Neutrophil (primary cell): ENCODE results near the gene TBC1D10A.

Experiments
- H3K27ac ChIP-seq: fragments of 200-600 bp; sonication (generic); 2 replicates; pipeline ENCODE4 v1.5.1; 2016; ENCODE audit warnings: mild to moderate bottlenecking, moderate library complexity
- H3K27me3 ChIP-seq: fragments of 200-600 bp; sonication (generic); 2 replicates; pipeline ENCODE4 v1.6.0; 2016; ENCODE audit warnings: mild to moderate bottlenecking
- H3K36me3 ChIP-seq: fragments of 200-600 bp; sonication (generic); 2 replicates; pipeline ENCODE4 v1.5.1; 2017
- H3K4me1 ChIP-seq, 2 experiments: fragments of 200-600 bp in 1 of 2; sonication (generic) in 1 of 2; 1 replicate in 1 of 2; 2 replicates in 1 of 2; pipeline versions ENCODE4 v1.5.1 to v1.6.1; 2013 to 2016; ENCODE audit warnings: low read depth in 1 of 2, low read length in 1 of 2, mild to moderate bottlenecking in 1 of 2, moderate library complexity in 1 of 2; ENCODE audit not compliant: control insufficient read depth in 1 of 2, insufficient read depth in 1 of 2
- H3K4me3 ChIP-seq, 2 experiments: fragments of 200-600 bp in 1 of 2; sonication (generic) in 1 of 2; 1 replicate in 1 of 2; 2 replicates in 1 of 2; pipeline ENCODE4 v1.5.1; 2013 to 2016; ENCODE audit warnings: low read depth in 1 of 2, low read length in 1 of 2, mild to moderate bottlenecking in 1 of 2, moderate library complexity in 1 of 2
- H3K9me3 ChIP-seq: fragments of 200-600 bp; sonication (generic); 2 replicates; pipeline ENCODE4 v1.5.1; 2016
- CTCF ChIP-seq: fragments of 200-600 bp; sonication (generic); IDR thresholded peaks from 2 replicates; pipeline ENCODE4 v1.5.1; 2016; ENCODE audit warnings: antibody characterized with exemption

TBC1D10A gene

GRCh38 chr22:30289141-30289979 is 37.4 kb downstream of the TBC1D10A start, which contains the start of gene CASTOR1:
Gene CASTOR1 (minus strand): TSS chr22:30289505. CDS start chr22:30289497, 8 bp downstream.
- Histone ChIP-seq H3K27ac (peak within 1 kb of the TSS; percentile 78), H3K36me3 (peaks cover 40% of the 10 kb centered on the region), H3K27me3 (no peaks in the 10 kb centered on the region), H3K4me1 (peaks cover 29 to 39% of the 10 kb centered on the region in 2 experiments), H3K4me3 (peak within 1 kb of the TSS; percentile 78 to 94), H3K9me3 (no peaks in the 10 kb centered on the region)
- TF ChIP-seq CTCF = peak; percentile 53

- Histone ChIP-seq H3K4me3 (peak overlapping the region; percentile 78 to 94), H3K27me3 (no peaks in the 10 kb centered on the region), H3K36me3 (peaks cover 32% of the 10 kb centered on the region), H3K4me1 (peaks cover 30 to 39% of the 10 kb centered on the region in 2 experiments), H3K9me3 (no peaks in the 10 kb centered on the region), H3K27ac (peak overlapping the region; percentile 78)
- TF ChIP-seq CTCF = no peak
These were observed 38.2 kb downstream of the TBC1D10A start for GRCh38 chr22:30288419-30289140.

GRCh38 chr22:30287648-30288418 is 38.9 kb downstream of the TBC1D10A start:
- Histone ChIP-seq H3K27me3 (no peaks in the 10 kb centered on the region), H3K27ac (peak overlapping the region; percentile 78), H3K4me3 (peak overlapping the region; percentile 78 to 94), H3K4me1 (peaks cover 38 to 46% of the 10 kb centered on the region in 2 experiments), H3K36me3 (peaks cover 25% of the 10 kb centered on the region), H3K9me3 (no peaks in the 10 kb centered on the region)
- peak; percentile 88 for TF ChIP-seq CTCF

- peak overlapping the region in 1 of 2 experiments; percentile 94 for H3K4me3 ChIP-seq
- TF ChIP-seq CTCF = peak; percentile 96
- peaks cover 46 to 54% of the 10 kb centered on the region in 2 experiments for H3K4me1 ChIP-seq
- peak overlapping the region; percentile 40 for H3K27ac ChIP-seq
- peaks cover 17% of the 10 kb centered on the region for H3K36me3 ChIP-seq
- no peaks in the 10 kb centered on the region for H3K27me3 ChIP-seq
- no peaks in the 10 kb centered on the region for H3K9me3 ChIP-seq
These were observed 39.7 kb downstream of the TBC1D10A start for GRCh38 chr22:30286813-30287647.
